ENCODE data around the gene SMG9.
A peak's percentile ranks its signal among the peaks of the same experiment; 100 is the strongest.

Gene SMG9

DNA sequence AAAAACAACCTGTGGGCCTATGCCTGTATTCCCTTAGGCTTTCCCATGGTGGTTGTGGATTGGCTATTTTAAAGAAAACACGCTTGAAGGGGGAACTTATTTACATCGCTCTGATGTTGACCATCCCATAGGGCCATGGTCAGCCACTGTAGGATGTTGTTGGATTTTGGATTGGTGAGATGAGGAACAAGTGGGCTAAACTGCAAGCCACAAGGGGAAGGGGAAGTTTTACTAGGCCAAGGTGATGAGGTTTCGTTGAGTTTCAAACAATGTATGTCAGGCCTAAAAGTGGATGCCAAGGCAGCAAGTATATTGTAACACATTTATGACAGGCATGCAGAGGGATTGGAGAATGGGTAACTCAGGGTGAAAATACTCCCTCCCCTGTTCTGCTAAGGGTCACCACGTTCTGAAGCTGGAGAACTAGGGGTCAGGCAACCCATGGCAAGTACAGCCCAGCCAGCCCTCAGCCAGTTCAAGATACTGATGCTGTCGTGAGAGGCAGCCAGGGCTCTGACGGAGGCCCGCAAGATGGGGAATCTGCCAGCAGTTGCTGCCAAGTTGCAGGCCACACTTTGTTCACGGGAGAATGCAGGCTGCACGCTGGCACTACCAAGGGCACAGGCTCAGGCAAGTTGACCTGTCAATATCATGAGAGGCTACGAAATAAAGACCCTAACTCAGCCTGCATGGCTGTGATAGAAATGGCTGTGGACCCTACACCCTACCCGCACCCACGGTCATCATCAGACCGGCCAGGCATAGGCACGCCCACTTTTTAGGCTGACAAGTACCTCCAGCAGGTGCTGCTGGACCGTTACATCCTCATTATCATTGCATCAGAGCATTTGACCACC, 27.8 kb downstream of the SMG9 start:
- Histone ChIP-seq H3K36me3 (ENCODE audit: control insufficient read depth in 2 of 2, insufficient read depth in 1 of 2, low read length in 2 of 2) (peaks cover 35 to 40% of the 10 kb centered on the region in 2 experiments), H3K9me3 (ENCODE audit: control insufficient read depth, insufficient read depth, low read depth, low read length) (no peaks in the 10 kb centered on the region), H3K27ac (ENCODE audit: extremely low read depth, low read depth, low read length) (no peak overlapping the region), H3K4me3 (ENCODE audit: low read depth, low read length) (no peak overlapping the region), H3K4me1 (ENCODE audit: control insufficient read depth, insufficient read depth, low read length) (no peaks in the 10 kb centered on the region)
- ChIA-PET CTCF (interaction anchor here (0.7 to 5.7 kb wide), 5 partner anchors 11 to 172 kb away, joined by 3 to 36 read pairs (median 5); partner anchors contain the start of gene PLAUR), POLR2A (interaction anchor here (0.6 to 1.3 kb wide), 2 partner anchors 28 to 124 kb away, joined by 3 to 4 read pairs; partner anchors contain the start of gene SMG9)
- TF ChIP-seq KLF9 (tag by site-specific recombination; IDR thresholded peaks at IDR 0.05; ENCODE audit: low read depth) (peak; percentile 51), SCRT1 (tag by site-specific recombination; IDR thresholded peaks at IDR 0.05; ENCODE audit: borderline replicate concordance) (no peak)
- TF ChIP-seq, protein P1, sequence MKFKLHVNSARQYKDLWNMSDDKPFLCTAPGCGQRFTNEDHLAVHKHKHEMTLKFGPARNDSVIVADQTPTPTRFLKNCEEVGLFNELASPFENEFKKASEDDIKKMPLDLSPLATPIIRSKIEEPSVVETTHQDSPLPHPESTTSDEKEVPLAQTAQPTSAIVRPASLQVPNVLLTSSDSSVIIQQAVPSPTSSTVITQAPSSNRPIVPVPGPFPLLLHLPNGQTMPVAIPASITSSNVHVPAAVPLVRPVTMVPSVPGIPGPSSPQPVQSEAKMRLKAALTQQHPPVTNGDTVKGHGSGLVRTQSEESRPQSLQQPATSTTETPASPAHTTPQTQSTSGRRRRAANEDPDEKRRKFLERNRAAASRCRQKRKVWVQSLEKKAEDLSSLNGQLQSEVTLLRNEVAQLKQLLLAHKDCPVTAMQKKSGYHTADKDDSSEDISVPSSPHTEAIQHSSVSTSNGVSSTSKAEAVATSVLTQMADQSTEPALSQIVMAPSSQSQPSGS (tag by site-specific recombination; IDR thresholded peaks at IDR 0.05; ENCODE audit: low read depth) = no peak

DNA sequence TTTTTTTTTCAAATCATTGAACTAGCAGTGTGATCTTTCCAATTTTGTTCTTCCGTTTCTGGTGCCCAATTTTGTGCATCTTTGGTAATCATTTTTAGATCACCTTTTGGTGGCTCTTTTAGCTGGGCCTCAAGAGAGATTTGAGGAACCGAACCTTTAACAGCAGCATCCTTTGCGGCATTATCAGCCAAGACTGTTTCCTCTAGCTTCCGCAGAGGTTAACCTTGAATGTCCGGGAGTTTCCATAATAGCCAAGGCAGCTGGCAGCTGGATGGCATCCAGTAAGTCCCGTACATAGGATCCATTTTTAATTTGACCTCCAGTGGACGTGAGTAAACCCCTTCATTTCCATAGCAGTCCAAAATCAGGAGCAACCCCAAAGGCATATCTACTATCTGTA, 29.3 kb downstream of the SMG9 start:
- TF ChIP-seq, protein P2, sequence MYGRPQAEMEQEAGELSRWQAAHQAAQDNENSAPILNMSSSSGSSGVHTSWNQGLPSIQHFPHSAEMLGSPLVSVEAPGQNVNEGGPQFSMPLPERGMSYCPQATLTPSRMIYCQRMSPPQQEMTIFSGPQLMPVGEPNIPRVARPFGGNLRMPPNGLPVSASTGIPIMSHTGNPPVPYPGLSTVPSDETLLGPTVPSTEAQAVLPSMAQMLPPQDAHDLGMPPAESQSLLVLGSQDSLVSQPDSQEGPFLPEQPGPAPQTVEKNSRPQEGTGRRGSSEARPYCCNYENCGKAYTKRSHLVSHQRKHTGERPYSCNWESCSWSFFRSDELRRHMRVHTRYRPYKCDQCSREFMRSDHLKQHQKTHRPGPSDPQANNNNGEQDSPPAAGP (tag by site-specific recombination; IDR thresholded peaks at IDR 0.05) = no peak
- TF ChIP-seq ZNF311 (tag by site-specific recombination; IDR thresholded peaks at IDR 0.05; ENCODE audit: borderline replicate concordance) (no peak), ZSCAN16 (tag by site-specific recombination; IDR thresholded peaks at IDR 0.05) (no peak), YY2 (tag by site-specific recombination; IDR thresholded peaks at IDR 0.05) (no peak), SP2 (tag by site-specific recombination; IDR thresholded peaks at IDR 0.05) (no peak), ZNF350 (tag by site-specific recombination; IDR thresholded peaks at IDR 0.05) (no peak), ZNF654 (tag by site-specific recombination; IDR thresholded peaks at IDR 0.05; ENCODE audit: low read depth) (no peak), ZSCAN30 (tag by site-specific recombination; IDR thresholded peaks at IDR 0.05) (no peak), ZFP37 (tag by site-specific recombination; IDR thresholded peaks at IDR 0.05) (no peak), ZNF2 (tag by site-specific recombination; IDR thresholded peaks at IDR 0.05) (no peak), RBAK (tag by site-specific recombination; IDR thresholded peaks at IDR 0.05) (no peak)
- TF ChIP-seq, protein P3, sequence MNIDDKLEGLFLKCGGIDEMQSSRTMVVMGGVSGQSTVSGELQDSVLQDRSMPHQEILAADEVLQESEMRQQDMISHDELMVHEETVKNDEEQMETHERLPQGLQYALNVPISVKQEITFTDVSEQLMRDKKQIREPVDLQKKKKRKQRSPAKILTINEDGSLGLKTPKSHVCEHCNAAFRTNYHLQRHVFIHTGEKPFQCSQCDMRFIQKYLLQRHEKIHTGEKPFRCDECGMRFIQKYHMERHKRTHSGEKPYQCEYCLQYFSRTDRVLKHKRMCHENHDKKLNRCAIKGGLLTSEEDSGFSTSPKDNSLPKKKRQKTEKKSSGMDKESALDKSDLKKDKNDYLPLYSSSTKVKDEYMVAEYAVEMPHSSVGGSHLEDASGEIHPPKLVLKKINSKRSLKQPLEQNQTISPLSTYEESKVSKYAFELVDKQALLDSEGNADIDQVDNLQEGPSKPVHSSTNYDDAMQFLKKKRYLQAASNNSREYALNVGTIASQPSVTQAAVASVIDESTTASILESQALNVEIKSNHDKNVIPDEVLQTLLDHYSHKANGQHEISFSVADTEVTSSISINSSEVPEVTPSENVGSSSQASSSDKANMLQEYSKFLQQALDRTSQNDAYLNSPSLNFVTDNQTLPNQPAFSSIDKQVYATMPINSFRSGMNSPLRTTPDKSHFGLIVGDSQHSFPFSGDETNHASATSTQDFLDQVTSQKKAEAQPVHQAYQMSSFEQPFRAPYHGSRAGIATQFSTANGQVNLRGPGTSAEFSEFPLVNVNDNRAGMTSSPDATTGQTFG (tag by site-specific recombination; IDR thresholded peaks at IDR 0.05; ENCODE audit: borderline replicate concordance) = no peak
- TF ChIP-seq, protein P4, sequence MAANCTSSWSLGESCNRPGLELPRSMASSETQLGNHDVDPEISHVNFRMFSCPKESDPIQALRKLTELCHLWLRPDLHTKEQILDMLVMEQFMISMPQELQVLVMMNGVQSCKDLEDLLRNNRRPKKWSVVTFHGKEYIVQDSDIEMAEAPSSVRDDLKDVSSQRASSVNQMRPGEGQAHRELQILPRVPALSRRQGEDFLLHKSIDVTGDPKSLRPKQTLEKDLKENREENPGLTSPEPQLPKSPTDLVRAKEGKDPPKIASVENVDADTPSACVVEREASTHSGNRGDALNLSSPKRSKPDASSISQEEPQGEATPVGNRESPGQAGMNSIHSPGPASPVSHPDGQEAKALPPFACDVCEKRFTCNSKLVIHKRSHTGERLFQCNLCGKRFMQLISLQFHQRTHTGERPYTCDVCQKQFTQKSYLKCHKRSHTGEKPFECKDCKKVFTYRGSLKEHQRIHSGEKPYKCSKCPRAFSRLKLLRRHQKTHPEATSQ (tag by site-specific recombination; IDR thresholded peaks at IDR 0.05) = no peak
- Histone ChIP-seq H3K36me3 (ENCODE audit: control insufficient read depth in 2 of 2, insufficient read depth in 1 of 2, low read length in 2 of 2) (peaks cover 21 to 27% of the 10 kb centered on the region in 2 experiments), H3K4me3 (ENCODE audit: low read depth, low read length) (no peak overlapping the region), H3K9me3 (ENCODE audit: control insufficient read depth, insufficient read depth, low read depth, low read length) (no peaks in the 10 kb centered on the region), H3K27ac (ENCODE audit: extremely low read depth, low read depth, low read length) (no peak overlapping the region), H3K4me1 (ENCODE audit: control insufficient read depth, insufficient read depth, low read length) (no peaks in the 10 kb centered on the region)
- POLR2A ChIA-PET = interaction anchor here (0.6 to 1.6 kb wide), 5 partner anchors 11 to 104 kb away, joined by 3 to 6 read pairs (median 4); partner anchors contain the start of gene SMG9
- CTCF ChIA-PET = interaction anchor here (0.6 to 5.7 kb wide), 9 partner anchors 19 to 188 kb away, joined by 3 to 36 read pairs (median 4); partner anchors contain the start of gene PLAUR
